ENCODE results near the gene FAM184B.

The FAM184B gene

GRCh38 chr4:17657090-17657489, 124.3 kb downstream of the FAM184B start (continued):
- TF ChIP-seq ZNF768 (tag by site-specific recombination; IDR thresholded peaks at IDR 0.05) (no peak), INSM2 (tag by site-specific recombination; IDR thresholded peaks at IDR 0.05) (no peak), HOXD13 (CRISPR knock-in tag; IDR thresholded peaks at IDR 0.05; ENCODE audit: borderline replicate concordance) (no peak), ZBTB17 (tag by site-specific recombination; IDR thresholded peaks at IDR 0.05) (no peak), ZNF433 (tag by site-specific recombination; IDR thresholded peaks at IDR 0.05; ENCODE audit: low read depth) (no peak), ZNF140 (tag by site-specific recombination; IDR thresholded peaks at IDR 0.05) (no peak), REPIN1 (tag by site-specific recombination; IDR thresholded peaks at IDR 0.05; ENCODE audit: low read depth) (no peak), ZNF629 (tag by site-specific recombination; IDR thresholded peaks at IDR 0.05) (no peak), TCF7L2 (IDR thresholded peaks at IDR 0.05; ENCODE audit: borderline replicate concordance, low read depth, low read length) (no peak), ZXDB (tag by site-specific recombination; IDR thresholded peaks at IDR 0.05) (no peak)
- TF ChIP-seq, protein P1, sequence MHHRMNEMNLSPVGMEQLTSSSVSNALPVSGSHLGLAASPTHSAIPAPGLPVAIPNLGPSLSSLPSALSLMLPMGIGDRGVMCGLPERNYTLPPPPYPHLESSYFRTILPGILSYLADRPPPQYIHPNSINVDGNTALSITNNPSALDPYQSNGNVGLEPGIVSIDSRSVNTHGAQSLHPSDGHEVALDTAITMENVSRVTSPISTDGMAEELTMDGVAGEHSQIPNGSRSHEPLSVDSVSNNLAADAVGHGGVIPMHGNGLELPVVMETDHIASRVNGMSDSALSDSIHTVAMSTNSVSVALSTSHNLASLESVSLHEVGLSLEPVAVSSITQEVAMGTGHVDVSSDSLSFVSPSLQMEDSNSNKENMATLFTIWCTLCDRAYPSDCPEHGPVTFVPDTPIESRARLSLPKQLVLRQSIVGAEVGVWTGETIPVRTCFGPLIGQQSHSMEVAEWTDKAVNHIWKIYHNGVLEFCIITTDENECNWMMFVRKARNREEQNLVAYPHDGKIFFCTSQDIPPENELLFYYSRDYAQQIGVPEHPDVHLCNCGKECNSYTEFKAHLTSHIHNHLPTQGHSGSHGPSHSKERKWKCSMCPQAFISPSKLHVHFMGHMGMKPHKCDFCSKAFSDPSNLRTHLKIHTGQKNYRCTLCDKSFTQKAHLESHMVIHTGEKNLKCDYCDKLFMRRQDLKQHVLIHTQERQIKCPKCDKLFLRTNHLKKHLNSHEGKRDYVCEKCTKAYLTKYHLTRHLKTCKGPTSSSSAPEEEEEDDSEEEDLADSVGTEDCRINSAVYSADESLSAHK (tag by site-specific recombination; IDR thresholded peaks at IDR 0.05), result no peak
- TF ChIP-seq, protein P2, sequence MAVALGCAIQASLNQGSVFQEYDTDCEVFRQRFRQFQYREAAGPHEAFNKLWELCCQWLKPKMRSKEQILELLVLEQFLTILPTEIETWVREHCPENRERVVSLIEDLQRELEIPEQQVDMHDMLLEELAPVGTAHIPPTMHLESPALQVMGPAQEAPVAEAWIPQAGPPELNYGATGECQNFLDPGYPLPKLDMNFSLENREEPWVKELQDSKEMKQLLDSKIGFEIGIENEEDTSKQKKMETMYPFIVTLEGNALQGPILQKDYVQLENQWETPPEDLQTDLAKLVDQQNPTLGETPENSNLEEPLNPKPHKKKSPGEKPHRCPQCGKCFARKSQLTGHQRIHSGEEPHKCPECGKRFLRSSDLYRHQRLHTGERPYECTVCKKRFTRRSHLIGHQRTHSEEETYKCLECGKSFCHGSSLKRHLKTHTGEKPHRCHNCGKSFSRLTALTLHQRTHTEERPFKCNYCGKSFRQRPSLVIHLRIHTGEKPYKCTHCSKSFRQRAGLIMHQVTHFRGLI (tag by site-specific recombination; IDR thresholded peaks at IDR 0.05), result no peak

DNA sequence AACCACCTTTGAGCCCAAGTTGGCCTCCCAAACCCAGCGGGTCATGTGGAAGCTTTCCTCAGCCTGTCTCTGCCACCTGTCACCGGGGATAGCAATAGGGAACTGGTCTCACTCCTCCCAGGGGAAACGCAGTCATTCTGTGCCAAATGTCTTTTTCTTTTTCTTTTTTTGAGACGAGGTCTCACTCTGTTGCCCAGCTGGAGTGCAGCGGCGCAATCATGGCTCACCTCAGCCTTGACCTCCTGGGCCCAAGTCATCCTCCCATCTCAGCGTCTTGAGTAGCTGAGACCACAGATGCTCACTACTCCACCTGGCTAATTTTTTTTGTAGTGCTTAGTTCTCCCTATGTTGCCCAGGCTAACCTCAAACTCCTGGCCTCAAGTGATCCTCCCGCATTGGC, 126.7 kb downstream of the FAM184B start:
- CTCF ChIA-PET, result interaction anchor here (0.6 kb wide), 1 partner anchor 50 kb away, joined by 5 read pairs; no protein-coding TSS in a partner anchor
- POLR2A ChIA-PET, result no interaction called here
- TF ChIP-seq BCL11A (tag by site-specific recombination; IDR thresholded peaks at IDR 0.05; ENCODE audit: low read depth), result no peak
- TF ChIP-seq ZNF423 (tag by site-specific recombination; IDR thresholded peaks at IDR 0.05), result no peak
- TF ChIP-seq KLF1 (tag by site-specific recombination; IDR thresholded peaks at IDR 0.05), result no peak
- no peak for TF ChIP-seq IKZF3 (tag by site-specific recombination; IDR thresholded peaks at IDR 0.05)
- TF ChIP-seq BCL6B (tag by site-specific recombination; IDR thresholded peaks at IDR 0.05), result no peak
- TF ChIP-seq KLF16 (tag by site-specific recombination; IDR thresholded peaks at IDR 0.05), result no peak
- no peak overlapping the region for H3K4me3 ChIP-seq (ENCODE audit: low read depth, low read length)
- H3K9me3 ChIP-seq (ENCODE audit: control insufficient read depth, insufficient read depth, low read depth, low read length), result no peaks in the 10 kb centered on the region
- H3K4me1 ChIP-seq (ENCODE audit: control insufficient read depth, insufficient read depth, low read length), result no peaks in the 10 kb centered on the region
- no peak overlapping the region for H3K27ac ChIP-seq (ENCODE audit: extremely low read depth, low read depth, low read length)
- no peaks in the 10 kb centered on the region for H3K36me3 ChIP-seq (ENCODE audit: control insufficient read depth in 2 of 2, insufficient read depth in 1 of 2, low read length in 2 of 2)

- ChIA-PET POLR2A (no interaction called here), CTCF (interaction anchor here (0.5 kb wide), 1 partner anchor 178 kb away, joined by 3 read pairs; no protein-coding TSS in a partner anchor)
- H3K4me1 ChIP-seq (ENCODE audit: control insufficient read depth, insufficient read depth, low read length), result no peaks in the 10 kb centered on the region
- H3K36me3 ChIP-seq (ENCODE audit: control insufficient read depth in 2 of 2, insufficient read depth in 1 of 2, low read length in 2 of 2), result no peaks in the 10 kb centered on the region
- no peak overlapping the region for H3K27ac ChIP-seq (ENCODE audit: extremely low read depth, low read depth, low read length)
- no peaks in the 10 kb centered on the region for H3K9me3 ChIP-seq (ENCODE audit: control insufficient read depth, insufficient read depth, low read depth, low read length)
- H3K4me3 ChIP-seq (ENCODE audit: low read depth, low read length), result no peak overlapping the region
- no peak for TF ChIP-seq ZNF202 (tag by site-specific recombination; IDR thresholded peaks at IDR 0.05; ENCODE audit: borderline replicate concordance)
- TF ChIP-seq ZNF561 (tag by site-specific recombination; IDR thresholded peaks at IDR 0.05; ENCODE audit: borderline replicate concordance), result no peak
- TF ChIP-seq ZNF211 (tag by site-specific recombination; IDR thresholded peaks at IDR 0.05; ENCODE audit: low read depth), result no peak
- TF ChIP-seq, protein P3, sequence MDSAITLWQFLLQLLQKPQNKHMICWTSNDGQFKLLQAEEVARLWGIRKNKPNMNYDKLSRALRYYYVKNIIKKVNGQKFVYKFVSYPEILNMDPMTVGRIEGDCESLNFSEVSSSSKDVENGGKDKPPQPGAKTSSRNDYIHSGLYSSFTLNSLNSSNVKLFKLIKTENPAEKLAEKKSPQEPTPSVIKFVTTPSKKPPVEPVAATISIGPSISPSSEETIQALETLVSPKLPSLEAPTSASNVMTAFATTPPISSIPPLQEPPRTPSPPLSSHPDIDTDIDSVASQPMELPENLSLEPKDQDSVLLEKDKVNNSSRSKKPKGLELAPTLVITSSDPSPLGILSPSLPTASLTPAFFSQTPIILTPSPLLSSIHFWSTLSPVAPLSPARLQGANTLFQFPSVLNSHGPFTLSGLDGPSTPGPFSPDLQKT (IDR thresholded peaks at IDR 0.05; ENCODE audit: borderline replicate concordance, low read depth, low read length), result no peak
- TF ChIP-seq ZNF707 (tag by site-specific recombination; IDR thresholded peaks at IDR 0.05), result no peak
- TF ChIP-seq, protein P4, sequence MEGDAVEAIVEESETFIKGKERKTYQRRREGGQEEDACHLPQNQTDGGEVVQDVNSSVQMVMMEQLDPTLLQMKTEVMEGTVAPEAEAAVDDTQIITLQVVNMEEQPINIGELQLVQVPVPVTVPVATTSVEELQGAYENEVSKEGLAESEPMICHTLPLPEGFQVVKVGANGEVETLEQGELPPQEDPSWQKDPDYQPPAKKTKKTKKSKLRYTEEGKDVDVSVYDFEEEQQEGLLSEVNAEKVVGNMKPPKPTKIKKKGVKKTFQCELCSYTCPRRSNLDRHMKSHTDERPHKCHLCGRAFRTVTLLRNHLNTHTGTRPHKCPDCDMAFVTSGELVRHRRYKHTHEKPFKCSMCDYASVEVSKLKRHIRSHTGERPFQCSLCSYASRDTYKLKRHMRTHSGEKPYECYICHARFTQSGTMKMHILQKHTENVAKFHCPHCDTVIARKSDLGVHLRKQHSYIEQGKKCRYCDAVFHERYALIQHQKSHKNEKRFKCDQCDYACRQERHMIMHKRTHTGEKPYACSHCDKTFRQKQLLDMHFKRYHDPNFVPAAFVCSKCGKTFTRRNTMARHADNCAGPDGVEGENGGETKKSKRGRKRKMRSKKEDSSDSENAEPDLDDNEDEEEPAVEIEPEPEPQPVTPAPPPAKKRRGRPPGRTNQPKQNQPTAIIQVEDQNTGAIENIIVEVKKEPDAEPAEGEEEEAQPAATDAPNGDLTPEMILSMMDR (tag by site-specific recombination; IDR thresholded peaks at IDR 0.05), result no peak
- TF ChIP-seq SP3 (tag by site-specific recombination; IDR thresholded peaks at IDR 0.05), result no peak
- TF ChIP-seq MEIS1 (CRISPR knock-in tag; IDR thresholded peaks at IDR 0.05; ENCODE audit: borderline replicate concordance), result no peak
Measured at GRCh38 chr4:17650406-17650805, 131.0 kb downstream of the FAM184B start.
